ENCODE data around the gene PTBP3.
"Not testable (repeated sequence)": the region's sequence is repeated elsewhere in the genome, so short reads cannot be mapped to it uniquely, and the experiment has no call there.

PTBP3 gene

GRCh38 chr9:112332977-112333638 is at the start of gene PTBP3:
Gene PTBP3 (minus strand): TSS chr9:112333619. CDS start chr9:112297865, 35,754 bp downstream.
- peak; percentile 85 for DNase-seq

- no peak for DNase-seq
These were observed 49.3 kb upstream of the PTBP3 start for GRCh38 chr9:112382501-112383364.

- DNase-seq, result no peak
These were observed 48.6 kb upstream of the PTBP3 start for GRCh38 chr9:112382066-112382465.

- DNase-seq, result no peak
These were observed 47.4 kb upstream of the PTBP3 start for GRCh38 chr9:112380825-112381221.

GRCh38 chr9:112380102-112380824 is 46.8 kb upstream of the PTBP3 start, which contains the start of gene HSDL2:
Gene HSDL2 (plus strand): TSS chr9:112380108. CDS start chr9:112380164, 56 bp downstream.
- DNase-seq, result peak; percentile 36

- DNase-seq, result peak; percentile 98
These were observed 46.0 kb upstream of the PTBP3 start for GRCh38 chr9:112379177-112380101.

GRCh38 chr9:112378328-112379176 is 45.1 kb upstream of the PTBP3 start:
- DNase-seq, result no peak

- no peak for DNase-seq
These were observed 44.4 kb upstream of the PTBP3 start for GRCh38 chr9:112377684-112378327.

GRCh38 chr9:112377087-112377486 is 43.7 kb upstream of the PTBP3 start:
- DNase-seq, result no peak

GRCh38 chr9:112375361-112375760 is 41.9 kb upstream of the PTBP3 start:
- DNase-seq, result no peak

GRCh38 chr9:112374232-112374631 is 40.8 kb upstream of the PTBP3 start:
- DNase-seq, result not testable (repeated sequence)

- DNase-seq, result not testable (repeated sequence)
These were observed 40.2 kb upstream of the PTBP3 start for GRCh38 chr9:112373666-112374065.

- DNase-seq, result no peak
These were observed 37.6 kb upstream of the PTBP3 start for GRCh38 chr9:112371060-112371459.

GRCh38 chr9:112369817-112370216 is 36.4 kb upstream of the PTBP3 start:
- no peak for DNase-seq

GRCh38 chr9:112367465-112367864 is 34.0 kb upstream of the PTBP3 start:
- DNase-seq, result no peak

GRCh38 chr9:112366591-112366990 is 33.2 kb upstream of the PTBP3 start:
- no peak for DNase-seq

- DNase-seq, result not testable (repeated sequence)
These were observed 31.8 kb upstream of the PTBP3 start for GRCh38 chr9:112365257-112365656.

GRCh38 chr9:112364761-112365160 is 31.3 kb upstream of the PTBP3 start:
- no peak for DNase-seq

GRCh38 chr9:112361601-112362000 is 28.2 kb upstream of the PTBP3 start:
- DNase-seq, result no peak

- DNase-seq, result no peak
These were observed 26.8 kb upstream of the PTBP3 start for GRCh38 chr9:112360047-112360804.

Measured in KG1 (cell line).